ENCODE measurements around the gene MYO10. TPM values are rescaled to one million over a fixed set of nuclear protein-coding genes. Genes with fewer than 3 reads are reported as not detected.

Gene MYO10
- total and polyA plus RNA-seq, 2 experiments from 2014 or later: 119 to 276 TPM

DNA sequence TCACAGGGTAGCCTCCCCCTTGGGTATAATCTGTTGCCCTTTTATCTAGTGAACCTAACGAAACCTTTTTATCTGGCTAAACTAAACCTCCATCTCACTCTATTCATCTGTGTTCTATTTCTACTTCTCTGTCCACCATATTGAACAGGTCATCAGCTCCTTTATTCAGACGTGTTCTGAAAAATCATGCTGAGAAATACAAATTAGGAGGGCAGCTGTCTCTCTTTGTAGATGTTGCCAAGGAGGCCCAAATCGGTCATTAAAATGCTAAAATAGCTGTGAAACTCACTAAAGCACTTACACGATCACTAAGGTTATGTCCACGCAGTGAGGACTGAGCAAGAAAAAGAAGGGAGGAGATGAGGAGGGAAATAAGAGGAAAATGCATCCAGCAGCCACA is 203.7 kb downstream of the MYO10 start:
- Mint-ChIP-seq H3K27me3 (ENCODE audit: insufficient read depth, low read depth, poor library complexity) (peaks cover 13% of the 10 kb centered on the region), H3K4me3 (peak overlapping the region; percentile 8; the same call in 1 of the 3 replicates), H3K36me3 (ENCODE audit: low read depth) (peaks cover 60% of the 10 kb centered on the region), H3K9me3 (no peaks in the 10 kb centered on the region), H3K27ac (0 out of 2 replicates have a peak overlapping the region, but pooled peaks have one; percentile 62), H3K4me1 (peaks cover 70% of the 10 kb centered on the region)
- Histone ChIP-seq H3K4me2 (peak overlapping the region; percentile 58; the same call in 1 of the 2 replicates), H3K27ac (ENCODE audit: low read depth) (no peak overlapping the region), H3K36me3 (ENCODE audit: insufficient read depth) (peaks cover 5% of the 10 kb centered on the region), H3K9me2 (ENCODE audit: insufficient read depth) (no peaks in the 10 kb centered on the region), H3K79me2 (replicated peaks; ENCODE audit: insufficient read depth) (peaks cover 100% of the 10 kb centered on the region), H3K27me3 (ENCODE audit: insufficient read depth) (no peaks in the 10 kb centered on the region), H4K20me1 (replicated peaks; ENCODE audit: insufficient read depth) (peaks cover 49% of the 10 kb centered on the region), H3F3A (replicated peaks; ENCODE audit: low read depth) (peaks cover 3% of the 10 kb centered on the region; the same call in 1 of the 2 replicates), H3K4me1 (ENCODE audit: insufficient read depth) (peaks cover 66% of the 10 kb centered on the region), H2AFZ (no peak overlapping the region), H3K4me3 (no peak overlapping the region)
- ATAC-seq (no peak), DNase-seq (ENCODE audit: low spot score) (no peak)
- TF ChIP-seq ZNF331 (CRISPR knock-in tag; IDR thresholded peaks at IDR 0.05; ENCODE audit: low read depth) (no peak), CREB1 (CRISPR knock-in tag; IDR thresholded peaks at IDR 0.05; ENCODE audit: low read depth) (no peak), ZNF114 (CRISPR knock-in tag; IDR thresholded peaks at IDR 0.05) (no peak), ZNF462 (CRISPR knock-in tag; IDR thresholded peaks at IDR 0.05) (no peak)

GRCh38 chr5:16727755-16728325 is 208.2 kb downstream of the MYO10 start:
- DNase-seq (ENCODE audit: low spot score) (no peak), ATAC-seq (peak; percentile 33)
- Histone ChIP-seq H3K27me3 (ENCODE audit: insufficient read depth) (no peaks in the 10 kb centered on the region), H3K27ac (ENCODE audit: low read depth) (peak overlapping the region; percentile 88), H3K9me2 (ENCODE audit: insufficient read depth) (no peaks in the 10 kb centered on the region), H3K4me1 (ENCODE audit: insufficient read depth) (peaks cover 65% of the 10 kb centered on the region), H3K4me2 (peak overlapping the region; percentile 57), H3F3A (replicated peaks; ENCODE audit: low read depth) (no peaks in the 10 kb centered on the region), H2AFZ (no peak overlapping the region), H3K36me3 (ENCODE audit: insufficient read depth) (peaks cover 5% of the 10 kb centered on the region; the same call in 1 of the 2 replicates), H4K20me1 (replicated peaks; ENCODE audit: insufficient read depth) (peaks cover 70% of the 10 kb centered on the region), H3K79me2 (replicated peaks; ENCODE audit: insufficient read depth) (peaks cover 100% of the 10 kb centered on the region), H3K4me3 (peak overlapping the region; percentile 34; the same call in 1 of the 2 replicates)
- H3K4me3 Mint-ChIP-seq: peak overlapping the region; percentile 23; the same call in 1 of the 3 replicates
- H3K36me3 Mint-ChIP-seq (ENCODE audit: low read depth): peaks cover 63% of the 10 kb centered on the region
- H3K9me3 Mint-ChIP-seq: peaks cover 7% of the 10 kb centered on the region; the same call in 1 of the 3 replicates
- H3K27me3 Mint-ChIP-seq (ENCODE audit: insufficient read depth, low read depth, poor library complexity): peaks cover 10% of the 10 kb centered on the region
- peaks cover 58% of the 10 kb centered on the region for H3K4me1 Mint-ChIP-seq
- H3K27ac Mint-ChIP-seq: peak overlapping the region; percentile 69
- TF ChIP-seq POLR2AphosphoS5 (IDR thresholded peaks at IDR 0.05; ENCODE audit: low read depth) (no peak), JUNB (IDR thresholded peaks at IDR 0.05; ENCODE audit: unreplicated experiment) (no peak), REST (IDR thresholded peaks at IDR 0.05; ENCODE audit: unreplicated experiment) (no peak), NANOG (IDR thresholded peaks at IDR 0.05; ENCODE audit: borderline replicate concordance) (no peak)

All from GM23338 (cell line).